Panc1 (cell line): ENCODE data around the gene IRS1. TPM values are rescaled to one million over a fixed set of nuclear protein-coding genes. Genes with fewer than 3 reads are reported as not detected.

Source experiments
- ATAC-seq: fragments of 200-7000 bp; cut with Tn5 transposase; 2 replicates; pipeline ENCODE4 v1.9.1; 2020; ENCODE audit warnings: mild to moderate bottlenecking, moderate library complexity
- BruUV-seq: library from RNA; stranded (reverse); fragments of 400-500 nt; replicated peaks from 2 replicates; lab custom pipeline; 2021; lab: Mats Ljungman, UMichigan
- CTCF ChIA-PET: fragments of 300-600 bp; sonication (Branson Sonifier 250); formaldehyde crosslinking; loops from one replicate; lab custom pipeline; 2022; ENCODE audit warnings: antibody characterized with exemption; lab: Charles Lee
- POLR2A ChIA-PET: fragments of 300-600 bp; sonication (Branson Sonifier 250); formaldehyde crosslinking; loops from one replicate; lab custom pipeline; 2022; ENCODE audit warnings: antibody characterized with exemption; lab: Charles Lee
- DNase-seq: peaks from one replicate; pipeline ENCODE4 v3.0.0-alpha.2; 2010; ENCODE audit warnings: low read depth, low spot score
- H3K27ac ChIP-seq: 2 replicates; pipeline ENCODE4 v1.5.1; 2011; ENCODE audit warnings: mild to moderate bottlenecking, low read length, inconsistent platforms
- H3K27me3 ChIP-seq: fragments of 200-500 bp; sonication (Bioruptor generic); 2 replicates; pipeline ENCODE4 v1.6.0; 2014; ENCODE audit warnings: low read length, inconsistent platforms; ENCODE audit not compliant: control insufficient read depth, insufficient read depth
- H3K36me3 ChIP-seq: fragments of 200-500 bp; sonication (Bioruptor generic); 2 replicates; pipeline ENCODE4 v1.5.1; 2014; ENCODE audit warnings: inconsistent platforms, mild to moderate bottlenecking, low read length, moderate library complexity; ENCODE audit not compliant: control insufficient read depth, insufficient read depth
- H3K4me1 ChIP-seq: 2 replicates; pipeline ENCODE4 v1.5.1; 2011; ENCODE audit warnings: inconsistent platforms, mild to moderate bottlenecking, low read length, moderate library complexity; ENCODE audit not compliant: control insufficient read depth, insufficient read depth
- H3K4me3 ChIP-seq, 2 experiments: 2 replicates each; pipeline ENCODE4 v1.5.1; 2011 to 2012; ENCODE audit warnings: low read depth in 2 of 2, low read length in 2 of 2, mild to moderate bottlenecking in 2 of 2, inconsistent platforms in 1 of 2, moderate library complexity in 1 of 2
- H3K9me3 ChIP-seq: fragments of 200-500 bp; sonication (Bioruptor generic); 2 replicates; pipeline ENCODE4 v1.5.1; 2014; ENCODE audit warnings: low read depth, mild to moderate bottlenecking, inconsistent platforms, low read length, moderate library complexity; ENCODE audit not compliant: control insufficient read depth, insufficient read depth
- POLR2AphosphoS5 ChIP-seq: IDR thresholded peaks from 2 replicates; pipeline ENCODE4 v1.6.1; 2012; ENCODE audit warnings: mild to moderate bottlenecking, low read depth, low read length, moderate library complexity
- REST ChIP-seq, 2 experiments: IDR thresholded peaks; 2 replicates each; pipeline ENCODE4 v1.6.1; 2011 to 2012; ENCODE audit warnings: low read depth in 2 of 2, control low read depth in 1 of 2, low read length in 1 of 2, mild to moderate bottlenecking in 1 of 2, moderate library complexity in 1 of 2; ENCODE audit not compliant: insufficient read depth in 1 of 2
- SIN3A ChIP-seq: IDR thresholded peaks from 2 replicates; pipeline ENCODE4 v1.6.1; 2012; ENCODE audit warnings: low read depth, mild to moderate bottlenecking, low read length, moderate library complexity, borderline replicate concordance; ENCODE audit not compliant: insufficient read depth
- TCF7L2 ChIP-seq: IDR thresholded peaks from 2 replicates; pipeline ENCODE4 v1.6.1; 2011; ENCODE audit warnings: mild to moderate bottlenecking, low read depth, low read length, inconsistent platforms
- in situ Hi-C: cut with HindIII; loops from 2 replicates; pipeline ENCODE4 v1.10.0; 2016; ENCODE audit warnings: low sequenced_read_pairs, low pct_unique_long_range_greater_than_20kb
- intact Hi-C: fragments of 100-400 bp; cut with micrococcal nuclease; formaldehyde crosslinking; loops from one replicate; pipeline ENCODE4 v1.10.0; 2022; ENCODE audit not compliant: unreplicated experiment
- total RNA-seq: library from RNA; stranded (reverse); gene quantifications from one replicate; pipeline ENCODE4 v1.2.1, GENCODE V29; 2021; ENCODE audit not compliant: unreplicated experiment
- TF ChIP-seq, protein P1 (sequence below): fragments of 450-650 bp; IDR thresholded peaks from 2 replicates; pipeline ENCODE4 v1.5.1; 2017; ENCODE audit warnings: mild to moderate bottlenecking

Gene IRS1
- total RNA-seq, 1 experiment from 2014 or later = 27.3 TPM

- Histone ChIP-seq H3K4me1 (peaks cover 4% of the 10 kb centered on the region; the same call in 1 of the 2 replicates), H3K36me3 (no peaks in the 10 kb centered on the region), H3K27ac (no peak overlapping the region), H3K4me3 (no peak overlapping the region), H3K9me3 (peaks cover 6% of the 10 kb centered on the region; the same call in 1 of the 2 replicates), H3K27me3 (no peaks in the 10 kb centered on the region)
- in situ Hi-C loops = no loop called here
- CTCF ChIA-PET = no interaction called here
- intact Hi-C loops = no loop called here
- ATAC-seq (no peak), DNase-seq (no peak)
- no TSS peak for BruUV-seq
- POLR2A ChIA-PET = no interaction called here
- no peak for TF ChIP-seq REST (IDR thresholded peaks at IDR 0.05; ENCODE audit: insufficient read depth in 1 of 2, low read depth in 2 of 2, low read length in 1 of 2)
- TF ChIP-seq TCF7L2 = no peak
- no peak for TF ChIP-seq POLR2AphosphoS5
- TF ChIP-seq SIN3A = no peak
- TF ChIP-seq, protein P1, sequence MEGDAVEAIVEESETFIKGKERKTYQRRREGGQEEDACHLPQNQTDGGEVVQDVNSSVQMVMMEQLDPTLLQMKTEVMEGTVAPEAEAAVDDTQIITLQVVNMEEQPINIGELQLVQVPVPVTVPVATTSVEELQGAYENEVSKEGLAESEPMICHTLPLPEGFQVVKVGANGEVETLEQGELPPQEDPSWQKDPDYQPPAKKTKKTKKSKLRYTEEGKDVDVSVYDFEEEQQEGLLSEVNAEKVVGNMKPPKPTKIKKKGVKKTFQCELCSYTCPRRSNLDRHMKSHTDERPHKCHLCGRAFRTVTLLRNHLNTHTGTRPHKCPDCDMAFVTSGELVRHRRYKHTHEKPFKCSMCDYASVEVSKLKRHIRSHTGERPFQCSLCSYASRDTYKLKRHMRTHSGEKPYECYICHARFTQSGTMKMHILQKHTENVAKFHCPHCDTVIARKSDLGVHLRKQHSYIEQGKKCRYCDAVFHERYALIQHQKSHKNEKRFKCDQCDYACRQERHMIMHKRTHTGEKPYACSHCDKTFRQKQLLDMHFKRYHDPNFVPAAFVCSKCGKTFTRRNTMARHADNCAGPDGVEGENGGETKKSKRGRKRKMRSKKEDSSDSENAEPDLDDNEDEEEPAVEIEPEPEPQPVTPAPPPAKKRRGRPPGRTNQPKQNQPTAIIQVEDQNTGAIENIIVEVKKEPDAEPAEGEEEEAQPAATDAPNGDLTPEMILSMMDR = no peak
Observed at GRCh38 chr2:226780431-226780830, 19.2 kb downstream of the IRS1 start.

DNA sequence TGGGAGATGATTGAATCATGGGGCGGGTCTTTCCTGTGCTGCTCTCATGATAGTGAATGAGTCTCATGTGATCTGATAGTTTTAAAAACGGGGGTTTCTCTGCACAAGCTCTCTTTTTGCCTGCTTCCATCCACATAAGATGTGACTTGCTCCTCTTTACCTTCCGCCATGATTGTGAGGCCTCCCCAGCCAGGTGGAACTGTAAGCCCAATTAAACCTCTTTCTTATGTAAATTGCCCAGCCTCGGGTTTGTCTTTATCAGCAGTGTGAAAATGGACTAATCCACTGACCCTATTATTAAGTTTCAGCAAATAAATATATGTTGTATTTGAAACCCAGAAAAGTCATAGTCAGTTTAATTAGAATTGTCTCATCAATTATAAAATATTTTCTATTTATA lies 22.0 kb downstream of the IRS1 start:
- no peaks in the 10 kb centered on the region for H3K36me3 ChIP-seq
- ChIA-PET POLR2A (no interaction called here), CTCF (no interaction called here)
- no peak overlapping the region for H3K27ac ChIP-seq
- peaks cover 7% of the 10 kb centered on the region; the same call in 1 of the 2 replicates for H3K4me1 ChIP-seq
- no peak overlapping the region for H3K4me3 ChIP-seq
- H3K9me3 ChIP-seq = no peaks in the 10 kb centered on the region
- DNase-seq = no peak
- BruUV-seq = no TSS peak
- no peaks in the 10 kb centered on the region for H3K27me3 ChIP-seq
- TF ChIP-seq REST (IDR thresholded peaks at IDR 0.05; ENCODE audit: insufficient read depth in 1 of 2, low read depth in 2 of 2, low read length in 1 of 2) (no peak), TCF7L2 (no peak), SIN3A (no peak), POLR2AphosphoS5 (no peak)
- TF ChIP-seq, protein P1 = no peak
- ATAC-seq = no peak
- in situ Hi-C loops (no loop called here), intact Hi-C loops (no loop called here)
